Psoas muscle (tissue), 8 donors: ENCODE data around the gene SRP14. TPM values are rescaled to one million over a fixed set of nuclear protein-coding genes. Genes with fewer than 3 reads are reported as not detected.

Experiments used
- ATAC-seq, 4 donors: fragments of 200-7000 bp; cut with Tn5 transposase; one replicate each; pipeline ENCODE4 v1.9.1; 2020; ENCODE audit warnings: moderate library complexity in 3 of 4, mild to moderate bottlenecking in 2 of 4
- DNase-seq, 2 donors: peaks; one replicate each; pipeline ENCODE4 v3.0.0-alpha.2; 2020
- H3K27ac ChIP-seq: fragments of 200-600 bp; one replicate; pipeline ENCODE4 v1.8.0; 2022
- H3K27me3 ChIP-seq, 3 donors: fragments of 200-600 bp in 1 of 3; one replicate each; pipeline versions ENCODE4 v1.6.1 to v1.8.0; 2013 to 2022; ENCODE audit warnings: low read length in 2 of 3, mild to moderate bottlenecking in 2 of 3, moderate library complexity in 1 of 3; ENCODE audit not compliant: insufficient read depth in 3 of 3
- H3K36me3 ChIP-seq, 2 donors: fragments of 200-600 bp in 1 of 2; one replicate each; pipeline versions ENCODE4 v1.6.1 to v1.8.0; 2013 to 2022; ENCODE audit warnings: low read depth in 1 of 2, mild to moderate bottlenecking in 1 of 2, moderate library complexity in 1 of 2; ENCODE audit not compliant: insufficient read depth in 1 of 2
- H3K4me1 ChIP-seq: fragments of 200-600 bp; one replicate; pipeline ENCODE4 v1.8.0; 2022
- H3K4me3 ChIP-seq: fragments of 200-600 bp; one replicate; pipeline ENCODE4 v1.8.0; 2022; ENCODE audit warnings: mild to moderate bottlenecking
- H3K9me3 ChIP-seq: fragments of 200-600 bp; one replicate; pipeline ENCODE4 v1.8.0; 2022
- WGBS, 3 donors: extraction: QIAGEN DNeasy Blood & Tissue Kit; methylation state at CpG; one replicate each; pipeline versions ENCODE4 v1.1.6 to v1.1.7; 2013; 5-methylcytosine and 5-hydroxymethylcytosine counted together
- intact Hi-C, 2 donors: fragments of 100-400 bp; cut with DNase I; formaldehyde crosslinking; loops; one replicate each; pipeline versions ENCODE4 v1.11.0 to v1.14.2; 2022
- polyA plus RNA-seq, 3 donors: library from polyadenylated mRNA; stranded (reverse); fragments of 200-250 nt; gene quantifications; one replicate each; pipeline ENCODE4 v1.2.3, GENCODE V29; 2013
- total RNA-seq, 4 donors: library from RNA; stranded (reverse); fragmentation: NEBNext Ultra II Directional in 2 of 4; extraction: Animal tissue kit (Norgen Biotek cat#: 25700) in 2 of 4; gene quantifications; one replicate each; pipeline versions ENCODE4 v1.2.1 to v1.2.4, GENCODE V29; 2021 to 2023
- TF ChIP-seq, protein P1 (sequence below): fragments of 200-600 bp; IDR thresholded peaks from one replicate; pipeline ENCODE4 v1.8.0; 2022; ENCODE audit warnings: antibody characterized with exemption
- donor health status: healthy with polysubstance abuse.
- donor health status: DM: no; HTN: no; CAD: no; lungs with moderate emphysema.
- donor health status: Bipolar disorder and iron deficiency.
- donor health status: healthy.
- donor health status: DM: yes; HTN: yes; CAD: no.
- donor health status: DM: no; HTN: no; CAD: no.
- donor health status: DM: no; HTN: no; CAD: no.
- donor health status: DM: yes; HTN: yes; CAD: no.

Gene SRP14
- total and polyA plus RNA-seq, 7 donors, result 134 to 288 (median 170) TPM

DNA sequence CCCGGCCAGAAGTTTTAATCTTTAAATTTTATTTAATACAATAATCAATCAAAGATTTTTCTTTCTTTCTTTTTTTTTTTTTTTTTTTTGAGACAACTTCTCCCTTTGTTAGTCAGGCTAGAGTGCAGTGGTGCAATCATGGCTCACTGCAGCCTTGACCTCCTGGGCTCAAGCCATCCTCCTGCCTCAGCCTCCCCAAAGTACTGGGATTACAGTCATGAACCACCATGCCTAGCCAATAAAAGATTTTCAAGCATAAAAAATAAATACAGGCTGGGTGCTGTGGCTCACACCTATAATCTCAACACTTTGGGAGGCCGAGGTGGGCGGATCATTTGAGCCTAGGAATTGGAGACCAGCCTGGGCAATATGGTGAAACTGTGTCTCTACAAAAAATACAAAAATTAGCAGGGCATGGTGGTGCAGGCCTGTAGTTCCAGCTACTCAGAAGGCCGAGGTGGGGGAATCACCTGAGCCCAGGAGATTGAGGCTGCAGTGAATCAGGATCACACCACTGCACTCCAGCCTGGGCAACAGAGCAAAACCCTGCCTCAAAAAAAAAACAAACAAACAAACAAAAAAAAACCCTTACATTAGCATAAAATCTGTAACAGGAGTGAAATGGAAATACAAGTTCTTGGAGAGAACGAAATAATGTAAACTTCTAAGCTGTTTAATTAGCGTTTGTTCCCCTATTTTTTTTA lies 29.1 kb upstream of the SRP14 start:
- Histone ChIP-seq H3K36me3 (no peaks in the 10 kb centered on the region), H3K27ac (no peak overlapping the region), H3K27me3 (no peaks in the 10 kb centered on the region), H3K4me3 (no peak overlapping the region), H3K9me3 (no peaks in the 10 kb centered on the region), H3K4me1 (peaks cover 39% of the 10 kb centered on the region)
- ATAC-seq (no peak), DNase-seq (no peak)
- WGBS, 3 donors, result 81 to 86% (median 85%) methylated on average over 6 of the region's 6 CpGs
- intact Hi-C loops, result loop anchor here (2.0 to 5.0 kb wide), 3 partner anchors 34 to 84 kb away; no protein-coding TSS in a partner anchor
- TF ChIP-seq, protein P1, sequence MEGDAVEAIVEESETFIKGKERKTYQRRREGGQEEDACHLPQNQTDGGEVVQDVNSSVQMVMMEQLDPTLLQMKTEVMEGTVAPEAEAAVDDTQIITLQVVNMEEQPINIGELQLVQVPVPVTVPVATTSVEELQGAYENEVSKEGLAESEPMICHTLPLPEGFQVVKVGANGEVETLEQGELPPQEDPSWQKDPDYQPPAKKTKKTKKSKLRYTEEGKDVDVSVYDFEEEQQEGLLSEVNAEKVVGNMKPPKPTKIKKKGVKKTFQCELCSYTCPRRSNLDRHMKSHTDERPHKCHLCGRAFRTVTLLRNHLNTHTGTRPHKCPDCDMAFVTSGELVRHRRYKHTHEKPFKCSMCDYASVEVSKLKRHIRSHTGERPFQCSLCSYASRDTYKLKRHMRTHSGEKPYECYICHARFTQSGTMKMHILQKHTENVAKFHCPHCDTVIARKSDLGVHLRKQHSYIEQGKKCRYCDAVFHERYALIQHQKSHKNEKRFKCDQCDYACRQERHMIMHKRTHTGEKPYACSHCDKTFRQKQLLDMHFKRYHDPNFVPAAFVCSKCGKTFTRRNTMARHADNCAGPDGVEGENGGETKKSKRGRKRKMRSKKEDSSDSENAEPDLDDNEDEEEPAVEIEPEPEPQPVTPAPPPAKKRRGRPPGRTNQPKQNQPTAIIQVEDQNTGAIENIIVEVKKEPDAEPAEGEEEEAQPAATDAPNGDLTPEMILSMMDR, result no peak

DNA sequence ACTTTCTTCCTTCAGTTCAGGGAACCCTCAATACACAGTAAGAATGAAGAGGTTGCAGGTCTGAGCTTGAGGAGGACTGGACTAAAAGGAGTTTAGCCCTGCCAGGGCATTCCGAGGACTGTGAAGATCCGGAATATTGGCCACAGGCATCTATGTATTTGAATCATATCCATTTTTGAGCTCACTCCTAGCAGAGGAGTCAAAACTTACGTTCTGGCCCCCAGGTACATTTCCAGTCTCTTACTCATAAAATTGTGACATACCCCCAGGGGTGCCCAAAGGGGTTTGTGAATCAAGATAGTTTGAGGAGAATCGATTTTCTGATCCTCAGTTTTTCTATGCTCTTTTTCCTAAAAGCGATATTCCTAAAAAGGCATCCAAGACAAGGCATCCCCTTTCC lies 27.6 kb upstream of the SRP14 start:
- H3K4me3 ChIP-seq, result no peak overlapping the region
- no peak for DNase-seq
- H3K27ac ChIP-seq, result no peak overlapping the region
- no peak for ATAC-seq
- no peaks in the 10 kb centered on the region for H3K9me3 ChIP-seq
- TF ChIP-seq, protein P1, result no peak
- H3K4me1 ChIP-seq, result peaks cover 45% of the 10 kb centered on the region
- no peaks in the 10 kb centered on the region for H3K27me3 ChIP-seq
- H3K36me3 ChIP-seq, result no peaks in the 10 kb centered on the region
- intact Hi-C loops, result loop anchor here (5.0 kb wide), 2 partner anchors 36 to 86 kb away; no protein-coding TSS in a partner anchor
- 81 to 92% (median 85%) methylated on average over 5 of the region's 5 CpGs for WGBS, 3 donors

DNA sequence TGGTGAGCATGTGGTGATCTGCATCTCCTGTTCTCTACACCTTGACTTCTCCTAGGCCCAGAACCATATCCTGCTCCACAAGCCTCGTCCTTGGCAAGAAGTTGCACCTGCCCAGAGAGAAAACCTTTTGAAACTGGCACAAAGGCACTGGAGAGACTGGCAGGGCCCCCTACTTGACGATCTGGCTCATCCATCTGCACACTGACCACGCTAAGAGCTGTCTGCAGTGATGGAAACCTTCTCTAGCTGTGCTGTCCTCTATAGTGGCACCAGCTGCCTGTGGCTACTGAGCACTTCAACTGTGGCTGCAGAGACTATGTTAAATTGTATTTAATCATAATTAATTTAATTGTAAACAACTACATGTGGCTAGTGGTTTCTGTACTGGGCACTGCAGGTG lies 26.2 kb upstream of the SRP14 start:
- H3K9me3 ChIP-seq, result no peaks in the 10 kb centered on the region
- no peak overlapping the region for H3K27ac ChIP-seq
- H3K27me3 ChIP-seq, result no peaks in the 10 kb centered on the region
- TF ChIP-seq, protein P1, result no peak
- no peak overlapping the region for H3K4me3 ChIP-seq
- no peaks in the 10 kb centered on the region for H3K36me3 ChIP-seq
- 84 to 90% (median 85%) methylated on average over 3 of the region's 3 CpGs for WGBS, 3 donors
- peaks cover 44% of the 10 kb centered on the region for H3K4me1 ChIP-seq
- intact Hi-C loops, result loop anchor here (5.0 kb wide), 2 partner anchors 37 to 87 kb away; no protein-coding TSS in a partner anchor
- DNase-seq (no peak), ATAC-seq (no peak)

DNA sequence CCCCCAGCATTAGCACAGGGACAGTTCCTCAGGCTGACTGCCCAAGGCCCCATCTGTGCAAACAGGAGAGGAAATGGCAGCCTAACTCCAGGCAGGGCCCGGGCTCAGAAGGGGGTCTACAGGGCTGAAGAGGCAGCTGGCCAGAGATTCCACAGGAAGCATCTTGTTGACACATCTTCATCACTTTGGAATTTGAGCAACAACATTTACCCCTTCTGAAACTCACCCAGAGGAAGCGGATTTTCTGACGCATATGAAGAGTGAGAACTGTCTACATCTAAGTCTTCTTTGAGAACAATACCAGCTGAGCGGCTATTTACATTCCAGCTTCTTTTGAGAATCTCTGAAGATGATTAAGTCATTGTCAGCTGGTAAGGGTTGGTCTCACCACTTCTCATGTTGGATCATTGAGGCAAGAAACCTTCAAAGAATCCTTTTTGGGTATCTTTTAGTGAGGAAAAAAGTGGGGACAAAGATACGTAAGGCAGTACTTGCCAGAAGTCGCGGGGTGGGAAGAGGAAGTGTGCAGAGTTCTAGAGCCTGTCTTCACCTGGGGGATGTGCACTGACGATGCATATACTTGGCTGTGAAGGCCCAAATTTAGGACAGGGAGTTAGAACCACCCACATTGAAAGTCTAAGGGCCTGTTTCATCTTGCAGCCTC lies 25.4 kb upstream of the SRP14 start:
- Histone ChIP-seq H3K4me3 (no peak overlapping the region), H3K27me3 (no peaks in the 10 kb centered on the region), H3K4me1 (peaks cover 36% of the 10 kb centered on the region), H3K9me3 (no peaks in the 10 kb centered on the region), H3K27ac (peak overlapping the region; percentile 79), H3K36me3 (no peaks in the 10 kb centered on the region)
- intact Hi-C loops, result no loop called here
- WGBS, 3 donors, result 77 to 82% (median 81%) methylated on average over 8 of the region's 8 CpGs
- ATAC-seq (no peak), DNase-seq (no peak)
- TF ChIP-seq, protein P1, result no peak
